ENCODE results near the gene GYPE.
"Not testable (repeated sequence)": the region's sequence is repeated elsewhere in the genome, so short reads cannot be mapped to it uniquely, and the experiment has no call there.

The GYPE gene

DNA sequence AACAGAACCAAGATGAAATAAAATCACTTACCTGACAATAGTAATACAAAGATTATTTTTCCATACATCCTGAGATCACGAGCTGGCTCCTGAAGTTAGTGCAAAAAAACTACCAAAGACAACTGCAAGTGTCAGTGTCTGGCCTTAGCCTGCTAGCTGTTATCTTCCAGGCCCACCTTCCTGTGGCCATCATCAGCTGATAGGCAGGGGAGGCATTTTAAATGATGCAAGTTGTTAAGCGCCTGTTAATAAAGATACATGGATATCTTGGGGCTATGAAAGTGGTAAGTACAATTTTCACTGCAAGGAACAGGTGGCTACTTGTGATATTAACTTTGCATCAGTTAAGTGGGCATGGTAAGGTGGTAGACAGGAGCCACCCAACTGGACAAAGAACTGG is at the start of gene GYPE:
GYPE (minus strand) TSS at position 120 of the 400 bp plus-strand sequence; CDS start at position 68, 52 bp downstream.
- not testable (repeated sequence) for DNase-seq (ENCODE audit: low read depth in 3 of 3)

DNA sequence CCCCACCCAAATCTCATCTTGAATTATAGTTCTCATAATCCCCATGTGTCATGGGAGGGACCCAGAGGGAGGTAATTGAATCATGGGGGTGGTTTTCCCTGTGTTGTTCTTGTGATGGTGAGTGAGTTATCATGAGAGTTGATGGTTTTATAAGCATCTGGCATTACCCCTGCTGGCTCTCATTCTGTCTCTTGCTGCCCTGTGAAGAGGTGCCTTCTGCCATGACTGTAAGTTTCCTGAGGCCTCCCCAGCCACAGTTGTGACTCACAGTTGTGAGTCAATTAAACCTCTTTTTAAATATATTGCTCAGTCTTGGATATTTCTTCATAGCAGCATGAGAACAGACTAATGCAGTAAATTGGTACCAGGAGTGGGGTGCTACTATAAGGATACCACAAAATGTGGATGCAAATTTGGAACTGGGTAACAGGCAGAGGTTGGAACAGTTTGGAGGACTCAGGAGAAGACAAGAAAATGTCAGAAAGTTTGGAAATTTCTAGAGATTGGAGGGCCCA is 46.2 kb upstream of the GYPE start:
- DNase-seq (ENCODE audit: low read depth in 3 of 3): not testable (repeated sequence)

DNA sequence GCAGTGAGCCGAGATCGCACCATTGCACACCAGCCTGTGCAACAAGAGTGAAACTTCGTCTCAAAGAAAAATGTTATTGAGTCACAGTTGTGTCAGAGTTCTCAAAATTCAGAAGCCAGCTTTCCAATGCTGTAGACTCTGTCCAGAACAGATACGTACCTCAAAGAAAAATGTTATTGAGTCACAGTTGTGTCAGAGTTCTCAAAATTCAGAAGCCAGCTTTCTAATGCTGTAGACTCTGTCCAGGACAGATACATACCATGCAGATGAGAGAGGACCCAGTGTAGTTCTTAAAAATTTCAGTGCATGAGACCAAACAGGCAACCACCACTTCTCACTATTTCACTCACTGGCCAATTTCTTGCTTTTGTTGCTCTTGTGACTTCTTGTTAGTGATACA is 45.6 kb upstream of the GYPE start:
- not testable (repeated sequence) for DNase-seq (ENCODE audit: low read depth in 3 of 3)

DNA sequence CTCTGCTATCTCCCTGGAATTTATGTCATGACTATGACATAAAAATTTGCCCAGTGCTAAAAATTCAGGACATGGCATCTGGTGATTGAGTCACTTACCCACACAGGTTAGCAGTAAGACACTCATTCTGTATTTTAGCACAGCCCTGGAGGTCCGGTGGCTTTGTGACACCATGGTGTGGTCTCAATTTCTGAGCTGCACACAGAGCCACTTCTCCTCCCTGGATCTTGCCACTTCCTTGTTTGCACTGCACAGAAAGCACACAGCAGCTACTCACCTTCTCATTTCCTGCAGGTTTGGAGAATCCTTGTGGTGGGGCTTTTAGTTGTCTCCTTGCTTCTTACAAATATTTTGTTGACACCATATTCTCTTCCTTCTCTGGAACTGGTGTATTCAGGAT is 44.8 kb upstream of the GYPE start:
- DNase-seq (ENCODE audit: low read depth in 3 of 3): not testable (repeated sequence)

DNA sequence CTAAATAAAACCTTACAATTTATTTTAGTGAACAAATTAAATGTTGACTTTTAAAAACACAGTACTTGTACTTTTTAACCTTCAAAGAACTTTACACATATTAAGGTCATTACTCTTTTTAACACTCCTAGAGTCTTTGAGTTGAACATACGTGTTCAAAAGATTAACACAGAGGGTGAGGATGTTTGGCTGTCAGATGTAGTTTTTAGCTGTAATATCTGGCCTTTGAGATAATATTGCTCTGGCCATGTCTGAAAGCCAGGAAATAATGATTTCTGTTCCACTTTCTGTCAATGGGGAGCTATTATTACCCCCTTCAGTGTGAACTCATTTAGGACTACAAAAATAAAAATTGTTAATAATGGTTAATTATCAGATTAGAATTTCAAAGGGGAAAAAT is 42.1 kb upstream of the GYPE start:
- DNase-seq (ENCODE audit: low read depth in 3 of 3): not testable (repeated sequence)

DNA sequence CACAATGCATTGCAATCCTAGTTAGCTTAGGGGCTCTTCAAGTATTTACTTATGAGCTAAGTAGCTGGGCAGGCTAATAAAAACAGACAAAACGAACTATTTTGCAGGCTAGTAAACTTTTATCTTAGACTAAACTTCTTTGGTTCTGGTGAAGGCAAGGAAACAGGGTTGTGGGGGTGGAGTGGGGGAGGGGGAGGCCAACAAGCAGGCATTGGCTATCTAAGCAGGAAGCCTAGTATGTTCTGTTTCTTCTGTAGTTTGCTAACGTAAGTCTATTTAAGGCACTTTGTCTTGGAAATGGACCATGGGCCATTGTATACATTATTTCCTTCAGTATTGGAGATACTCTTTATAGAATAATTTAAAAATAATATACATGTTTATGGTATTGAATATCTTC is 35.3 kb upstream of the GYPE start:
- not testable (repeated sequence) for DNase-seq (ENCODE audit: low read depth in 3 of 3)

DNA sequence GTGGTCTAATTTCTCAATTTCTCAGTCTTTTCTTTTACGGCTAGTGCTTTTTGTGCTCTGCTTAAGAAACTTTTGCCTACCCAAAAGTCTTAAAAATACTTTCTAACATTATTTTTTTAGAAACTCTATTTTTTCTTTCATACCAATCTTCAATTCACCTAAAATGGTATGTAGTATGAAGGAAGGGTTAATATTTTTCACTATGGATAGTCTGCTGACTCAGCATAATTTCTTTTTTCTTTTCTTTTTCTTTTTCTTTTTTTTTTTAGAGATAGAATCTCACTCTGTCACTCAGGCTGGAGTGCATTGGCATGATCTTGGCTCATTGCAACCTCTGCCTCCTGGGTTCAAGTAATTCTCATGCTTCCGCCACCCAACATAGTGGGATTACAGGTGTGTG is 34.2 kb upstream of the GYPE start:
- DNase-seq (ENCODE audit: low read depth in 3 of 3): no peak

DNA sequence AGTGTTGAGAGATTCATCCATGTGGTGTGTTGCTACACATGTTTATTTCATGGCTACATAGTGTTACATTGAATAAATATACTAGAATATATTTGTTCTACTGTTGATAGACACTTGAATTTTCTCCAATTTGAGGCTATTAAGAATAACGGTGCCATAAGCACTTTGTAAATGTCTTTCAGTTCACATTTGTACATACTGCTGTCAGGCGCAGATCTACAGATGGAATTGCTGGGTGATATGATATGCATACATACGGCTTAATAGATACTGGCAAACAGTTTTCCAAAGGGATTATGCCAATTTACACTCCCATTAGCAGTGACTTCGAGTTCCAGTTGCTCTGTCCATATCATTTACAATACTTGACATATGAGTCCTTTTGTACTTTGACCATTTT is 33.5 kb upstream of the GYPE start:
- DNase-seq (ENCODE audit: low read depth in 3 of 3): not testable (repeated sequence)

DNA sequence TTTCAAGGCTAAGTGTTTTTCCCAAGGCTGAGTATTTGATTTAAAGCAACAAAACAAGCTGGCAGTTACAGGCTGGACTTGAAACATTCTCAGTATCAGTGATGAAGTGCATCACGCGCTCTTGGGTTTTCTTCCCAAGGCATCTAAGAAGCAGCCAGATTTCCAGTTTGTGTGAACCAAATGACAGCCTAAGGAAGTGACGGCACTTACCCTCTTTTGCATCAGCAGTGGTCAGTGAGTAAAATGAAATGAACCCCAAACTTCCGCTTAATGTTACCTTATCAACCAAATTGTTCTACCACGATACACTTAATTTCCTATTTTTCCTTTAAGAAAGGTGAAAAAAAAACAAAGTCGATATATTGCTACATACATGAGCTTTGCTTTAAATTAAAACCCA is 15.8 kb upstream of the GYPE start:
- DNase-seq (ENCODE audit: low read depth in 3 of 3): no peak

DNA sequence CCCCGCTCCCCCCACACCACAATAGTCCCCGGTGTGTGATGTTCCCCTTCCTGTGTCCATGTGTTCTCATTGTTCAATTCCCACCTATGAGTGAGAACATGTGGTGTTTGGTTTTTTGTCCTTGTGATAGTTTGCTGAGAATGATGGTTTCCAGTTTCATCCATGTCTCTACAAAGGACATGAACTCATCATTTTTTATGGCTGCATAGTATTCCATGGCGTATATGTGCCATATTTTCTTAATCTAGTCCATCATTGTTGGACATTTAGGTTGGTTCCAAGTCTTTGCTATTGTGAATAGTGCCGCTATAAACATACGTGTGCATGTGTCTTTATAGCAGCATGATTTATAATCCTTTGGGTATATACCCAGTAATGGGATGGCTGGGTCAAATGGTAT is 11.1 kb upstream of the GYPE start:
- DNase-seq (ENCODE audit: low read depth in 3 of 3): not testable (repeated sequence)

DNA sequence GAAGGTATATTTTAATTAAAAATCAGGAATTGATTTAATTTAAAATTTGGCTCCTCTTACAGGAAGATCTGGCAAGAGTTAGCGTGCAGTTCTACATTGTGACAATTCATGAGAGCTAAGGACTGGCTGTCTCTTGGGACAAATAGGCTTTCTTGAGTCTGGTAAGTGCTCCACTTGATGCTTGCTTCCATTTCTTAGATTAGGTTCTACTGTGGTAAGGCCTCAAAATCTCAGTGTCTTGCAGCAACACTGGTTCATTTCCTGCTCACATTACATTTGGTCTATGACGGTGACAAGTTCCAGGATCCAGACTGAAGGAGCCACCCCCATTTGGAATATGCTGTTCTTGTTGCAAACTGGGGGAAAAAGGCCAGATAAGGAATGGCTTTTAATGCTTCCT is 7.1 kb upstream of the GYPE start:
- DNase-seq (ENCODE audit: low read depth in 3 of 3): not testable (repeated sequence)

DNA sequence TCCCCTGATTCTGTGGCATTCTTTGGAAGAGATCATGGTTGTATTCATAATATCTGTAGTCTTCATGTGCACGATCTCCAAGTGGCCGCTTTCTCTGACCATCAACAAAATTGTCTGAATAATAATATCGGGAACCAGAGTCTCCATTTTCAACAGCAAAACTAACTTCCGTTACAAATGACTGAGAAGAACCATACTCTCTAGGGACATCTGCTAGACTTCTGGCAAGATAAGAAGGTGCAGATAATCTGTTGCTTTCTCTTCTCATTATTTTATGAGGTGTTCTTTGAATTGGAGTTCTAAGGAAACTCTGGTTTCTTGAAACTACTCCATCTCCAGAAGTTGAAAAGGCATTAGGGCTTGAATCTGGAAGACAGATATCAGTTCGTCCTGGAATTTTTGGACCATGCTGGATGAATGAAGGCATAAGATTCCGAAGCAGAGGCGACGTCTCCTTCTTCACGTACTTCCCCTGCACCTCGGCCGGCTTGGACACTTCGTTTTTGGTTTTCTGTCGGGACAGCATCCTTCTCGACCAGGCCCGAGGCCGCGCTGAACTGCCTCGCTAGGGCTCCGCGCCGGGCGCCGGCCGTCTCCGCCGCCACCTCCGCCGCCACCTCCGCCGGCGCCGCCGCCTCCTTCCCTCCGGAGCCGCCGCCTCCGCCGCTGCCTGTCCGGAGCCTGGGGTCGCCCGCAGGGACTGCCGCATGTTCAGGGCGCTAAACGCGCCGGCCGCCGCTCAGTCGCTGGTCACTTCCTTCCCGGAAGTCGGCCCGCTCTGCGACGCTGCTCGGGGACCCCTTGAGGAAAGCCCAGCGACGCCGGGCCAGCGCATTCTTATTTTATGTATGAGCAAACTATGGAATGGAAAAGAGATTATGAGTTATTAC is 6.4 kb upstream of the GYPE start:
- DNase-seq (ENCODE audit: low read depth in 3 of 3): peak in 2 of 3 experiments; percentile 20 to 43

DNA sequence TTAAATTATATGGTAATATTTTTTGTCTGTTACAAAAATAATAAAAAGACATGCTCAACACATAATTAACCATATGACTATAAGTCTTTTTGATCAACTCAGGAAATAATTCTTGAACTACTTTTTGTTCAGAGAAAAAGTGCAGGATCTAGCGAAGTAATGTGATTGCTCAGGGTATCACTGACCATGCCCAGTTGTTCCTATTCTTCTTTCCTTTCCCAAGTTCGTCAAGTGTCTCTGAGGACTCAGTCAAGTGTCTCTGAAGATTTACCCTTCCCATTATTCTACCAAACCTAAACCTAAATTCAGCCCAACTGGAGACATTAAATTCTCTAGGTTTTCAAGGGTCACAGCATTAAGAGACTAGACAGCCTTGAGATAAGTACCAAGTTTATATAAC is 5.5 kb upstream of the GYPE start:
- not testable (repeated sequence) for DNase-seq (ENCODE audit: low read depth in 3 of 3)

DNA sequence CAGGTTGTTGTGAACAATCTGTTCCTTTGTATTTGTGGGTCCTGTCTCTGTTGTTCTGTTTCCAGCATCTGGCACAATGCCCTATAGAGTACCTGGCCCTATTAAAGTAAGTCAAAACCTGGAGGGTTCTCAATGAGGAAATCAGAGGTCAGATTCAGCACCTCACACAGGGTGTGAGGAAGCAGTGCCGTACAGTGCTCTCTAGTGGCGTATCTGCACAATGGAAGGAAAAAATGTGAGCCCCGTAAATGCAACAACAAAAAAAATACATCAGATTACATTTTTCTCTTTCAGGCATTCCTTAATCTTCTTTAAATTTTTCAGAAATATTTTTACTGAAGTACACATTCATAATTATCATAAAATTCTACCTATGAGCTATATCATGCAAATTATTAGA is 2.5 kb upstream of the GYPE start:
- not testable (repeated sequence) for DNase-seq (ENCODE audit: low read depth in 3 of 3)

DNA sequence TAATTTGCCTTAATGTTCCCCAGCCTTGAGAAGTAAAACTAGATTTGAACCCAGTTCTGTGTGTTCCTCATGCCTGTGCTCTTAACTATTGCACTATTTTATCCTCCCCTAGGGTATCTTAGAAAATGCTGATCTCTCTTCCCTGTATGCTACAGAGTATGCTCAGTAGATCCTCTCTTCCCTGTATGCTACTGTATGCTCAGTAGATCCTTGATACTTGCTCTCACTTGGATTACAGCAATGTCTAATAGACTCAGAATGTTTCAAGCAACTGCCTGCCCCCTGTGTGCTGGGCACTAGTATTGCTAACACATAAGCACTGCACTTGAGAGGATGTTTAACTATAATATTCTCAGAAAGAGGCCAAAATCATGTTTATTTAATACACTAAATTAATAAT is 928 bp downstream of the GYPE start:
- DNase-seq (ENCODE audit: low read depth in 3 of 3): not testable (repeated sequence)

DNA sequence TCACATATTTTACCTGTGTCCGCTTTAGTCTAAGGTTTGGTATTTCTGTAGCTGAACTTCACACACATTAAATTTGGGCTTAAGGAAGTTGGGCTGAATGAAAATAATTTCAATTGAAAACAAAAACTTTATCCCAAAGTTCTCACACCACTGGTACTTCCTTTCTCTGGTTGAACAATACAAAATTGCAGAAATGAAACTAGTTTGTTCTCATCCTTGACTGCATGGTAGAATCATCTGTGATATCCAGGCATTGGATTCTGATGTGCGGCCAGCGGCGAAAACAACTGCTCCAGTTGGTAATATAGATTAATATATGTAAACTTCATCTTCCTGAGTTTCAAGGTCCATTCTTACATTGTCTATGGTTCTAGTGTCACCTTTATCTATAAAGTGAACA is 15.0 kb downstream of the GYPE start:
- DNase-seq (ENCODE audit: low read depth in 3 of 3): not testable (repeated sequence)

DNA sequence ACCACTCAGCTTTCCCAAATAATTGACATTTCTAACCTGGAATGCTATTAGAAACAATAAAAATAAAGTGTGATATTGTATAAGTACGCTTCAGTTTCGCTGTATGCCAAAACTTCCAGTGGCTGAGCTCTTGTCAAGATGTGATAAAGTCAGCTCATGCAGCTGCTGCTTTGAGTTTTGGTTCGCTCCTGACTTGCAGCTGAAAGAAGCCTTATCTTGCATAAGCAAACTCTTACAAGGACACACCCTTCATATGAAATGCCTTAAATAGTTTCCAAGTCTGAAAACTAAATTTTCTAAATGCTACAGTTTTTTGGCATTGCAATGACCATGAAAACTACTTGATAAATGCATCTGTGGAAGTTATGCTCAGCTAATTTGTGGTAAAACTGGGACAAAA is 17.2 kb downstream of the GYPE start:
- DNase-seq (ENCODE audit: low read depth in 3 of 3): not testable (repeated sequence)

DNA sequence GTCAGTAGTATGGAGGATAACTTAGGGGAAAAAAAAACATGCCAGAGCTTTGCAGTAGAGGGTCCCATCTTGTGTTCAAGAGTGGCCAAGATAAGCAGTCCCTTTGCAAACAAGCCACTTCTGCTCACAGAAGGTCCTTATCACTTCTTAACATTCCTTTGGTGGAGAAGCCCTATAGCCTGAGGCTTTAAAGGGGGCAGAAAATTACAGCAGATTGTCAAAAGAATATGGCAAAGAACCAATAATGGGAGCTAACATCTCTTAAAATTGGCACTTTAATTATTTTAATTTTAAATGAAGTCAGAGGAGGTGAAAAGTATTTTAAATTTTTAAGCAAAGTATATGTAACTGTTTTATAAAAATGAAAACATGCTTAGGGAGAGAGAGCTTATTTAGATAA is 20.4 kb downstream of the GYPE start:
- DNase-seq (ENCODE audit: low read depth in 3 of 3): not testable (repeated sequence)

DNA sequence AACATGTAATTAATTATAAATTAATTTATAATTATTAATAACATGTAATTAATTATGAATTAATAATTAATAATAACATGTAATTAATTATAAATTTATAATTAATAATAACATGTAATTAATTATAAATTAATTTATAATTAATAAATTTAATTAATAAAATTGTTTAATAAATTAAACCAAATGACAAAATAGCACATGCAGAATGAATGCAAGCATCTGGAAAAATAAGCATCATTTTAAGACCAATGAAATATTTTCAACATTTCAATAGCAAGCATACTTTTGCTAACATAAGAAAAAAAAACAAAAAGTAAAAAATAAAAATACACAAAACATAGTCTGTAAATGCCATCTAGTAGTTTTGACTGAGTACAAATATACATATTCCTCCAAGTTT is 21.8 kb downstream of the GYPE start:
- no peak for DNase-seq (ENCODE audit: low read depth in 3 of 3)

DNA sequence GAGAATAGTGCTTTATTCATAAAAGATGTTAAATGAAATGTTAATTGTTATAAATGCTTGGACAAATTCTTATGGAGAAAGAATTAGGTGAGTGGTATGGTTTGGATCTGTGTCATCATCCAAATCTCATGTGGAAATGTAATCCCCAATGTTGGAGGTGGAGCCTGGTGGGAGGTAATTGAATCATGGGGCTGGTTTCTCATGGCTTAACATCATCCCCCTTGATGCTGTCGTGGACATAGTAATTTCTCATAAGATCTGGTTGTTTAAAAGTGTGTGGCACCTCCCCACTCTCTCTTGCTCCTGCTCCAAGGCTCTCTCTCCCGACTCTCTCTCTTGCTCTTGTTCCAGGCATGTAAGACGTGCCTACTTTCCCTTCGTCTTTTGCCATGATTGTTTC is 22.5 kb downstream of the GYPE start:
- DNase-seq (ENCODE audit: low read depth in 3 of 3): no peak

DNA sequence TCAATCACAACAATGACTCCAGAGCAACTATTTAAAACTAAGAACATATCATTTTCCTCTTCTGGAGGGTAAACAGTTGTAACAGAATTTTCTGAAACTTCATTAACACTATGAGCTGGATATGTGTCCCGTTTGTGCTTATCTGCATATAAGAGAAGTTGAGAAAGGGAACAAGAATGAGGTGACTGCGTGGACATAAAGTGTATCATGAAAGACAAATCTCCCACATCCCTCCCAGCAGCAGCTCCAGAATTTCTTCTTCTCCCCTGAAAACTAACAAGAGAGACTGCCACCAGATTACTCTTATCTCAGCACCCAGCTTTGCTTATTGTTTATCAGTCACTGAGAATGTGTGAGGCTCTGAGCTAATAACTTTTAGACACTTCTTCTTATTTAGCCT is 25.8 kb downstream of the GYPE start:
- DNase-seq (ENCODE audit: low read depth in 3 of 3): not testable (repeated sequence)

DNA sequence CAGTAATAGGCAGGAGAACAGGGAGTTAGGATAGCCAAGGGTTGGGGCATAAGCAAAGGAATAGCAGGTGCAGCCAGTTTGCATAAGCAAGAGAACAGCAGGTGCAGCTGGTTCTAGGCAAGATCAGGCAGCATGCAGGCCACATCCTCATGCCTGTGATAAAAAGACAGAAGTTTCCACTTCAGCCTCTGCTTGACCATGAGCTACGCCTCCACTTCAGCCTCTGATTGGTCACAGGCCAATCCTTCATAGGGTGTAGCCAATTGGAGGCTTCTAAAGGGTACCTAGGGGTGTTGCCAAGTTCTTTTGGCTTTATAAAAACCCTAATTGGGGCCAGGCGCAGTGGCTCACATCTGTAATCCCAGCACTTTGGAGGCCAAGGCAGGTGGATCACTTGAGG is 30.0 kb downstream of the GYPE start:
- not testable (repeated sequence) for DNase-seq (ENCODE audit: low read depth in 3 of 3)

DNA sequence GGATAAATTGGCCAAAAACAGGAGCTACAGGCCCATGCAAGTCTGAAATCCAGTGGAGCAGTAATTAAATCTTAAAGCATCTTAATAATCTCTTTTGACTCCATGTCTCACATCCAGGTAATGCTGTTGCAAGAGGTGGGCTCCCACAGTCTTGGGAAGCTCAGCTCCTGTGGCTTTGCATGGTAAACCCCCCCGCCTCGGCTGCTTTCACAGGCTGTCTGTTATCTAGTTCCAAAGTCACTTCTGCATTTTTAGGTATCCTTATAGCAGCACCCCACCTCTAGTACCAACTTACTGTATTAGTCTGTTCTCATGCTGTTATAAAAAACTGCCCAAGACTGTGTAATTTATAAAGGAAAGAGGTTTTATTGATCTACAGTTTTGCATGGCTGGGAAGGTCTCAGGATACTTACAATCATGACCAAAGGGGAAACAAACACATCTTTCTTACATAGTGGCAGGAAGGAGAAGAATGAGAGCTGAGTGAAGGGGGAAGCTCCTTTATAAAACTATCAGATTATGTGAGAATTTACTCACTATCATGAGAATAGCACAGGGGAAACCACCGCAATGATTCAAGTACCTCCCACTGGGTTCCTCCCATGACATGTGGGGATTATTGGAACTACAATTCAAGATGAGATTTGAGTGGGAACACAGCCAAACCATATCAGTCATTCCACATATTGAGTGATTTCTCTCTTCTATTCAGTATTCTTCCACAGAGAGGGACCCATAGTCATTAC is 34.7 kb downstream of the GYPE start:
- not testable (repeated sequence) for DNase-seq (ENCODE audit: low read depth in 3 of 3)
